IMR-90 (cell line): ENCODE measurements around the gene SLC25A51. TPM values are rescaled to one million over a fixed set of nuclear protein-coding genes. Genes with fewer than 3 reads are reported as not detected.

Experiments
- ATAC-seq: fragments of 200-7000 bp; cut with Tn5 transposase; 2 replicates; pipeline ENCODE4 v1.9.1; 2020; ENCODE audit warnings: low read depth, mild to moderate bottlenecking, moderate library complexity
- BruUV-seq: library from RNA; stranded (reverse); fragments of 400-500 nt; replicated peaks from 2 replicates; lab custom pipeline; 2021; lab: Mats Ljungman, UMichigan
- CTCF ChIA-PET: fragments of 300-600 bp; formaldehyde crosslinking; extraction: SDS; loops from one replicate; lab custom pipeline; 2021; ENCODE audit warnings: antibody characterized with exemption; lab: Yijun Ruan, JAX
- POLR2A ChIA-PET: fragments of 300-600 bp; sonication (Branson Sonifier 250); formaldehyde crosslinking; loops from one replicate; lab custom pipeline; 2022; ENCODE audit warnings: antibody characterized with exemption; ENCODE audit not compliant: unreplicated experiment; lab: Charles Lee
- DNase-seq: peaks from one replicate; pipeline ENCODE4 v3.0.0; 2013
- H2AFZ ChIP-seq: replicated peaks from 2 replicates; pipeline ENCODE3; 2013; ENCODE audit warnings: low read length, mild to moderate bottlenecking; ENCODE audit not compliant: poor library complexity
- H2AK5ac ChIP-seq: 2 replicates; pipeline ENCODE4 v1.6.1; 2013; ENCODE audit warnings: low read depth, low read length, inconsistent platforms
- H2AK9ac ChIP-seq: replicated peaks from 2 replicates; pipeline ENCODE3; 2013; ENCODE audit warnings: mild to moderate bottlenecking, low read depth, low read length, moderate library complexity; ENCODE audit not compliant: poor library complexity
- H2BK120ac ChIP-seq: 2 replicates; pipeline ENCODE4 v1.6.1; 2013; ENCODE audit warnings: low read depth, low read length, inconsistent platforms
- H2BK15ac ChIP-seq: 3 replicates; pipeline ENCODE4 v1.6.1; 2013; ENCODE audit warnings: low read depth, low read length, inconsistent platforms
- H2BK20ac ChIP-seq: 2 replicates; pipeline ENCODE4 v1.6.1; 2013; ENCODE audit warnings: low read depth, mild to moderate bottlenecking, inconsistent platforms, low read length, moderate library complexity
- H2BK5ac ChIP-seq: 2 replicates; pipeline ENCODE4 v1.6.1; 2013; ENCODE audit warnings: mild to moderate bottlenecking, low read depth, low read length, inconsistent platforms; ENCODE audit not compliant: poor library complexity, severe bottlenecking
- H3K14ac ChIP-seq: replicated peaks from 2 replicates; pipeline ENCODE4 v1.6.1; 2013; ENCODE audit warnings: low read depth, low read length, inconsistent platforms
- H3K18ac ChIP-seq: 2 replicates; pipeline ENCODE4 v1.6.1; 2013; ENCODE audit warnings: low read depth, low read length, control low read depth
- H3K23ac ChIP-seq: 2 replicates; pipeline ENCODE4 v1.6.1; 2013; ENCODE audit warnings: low read depth, low read length, inconsistent platforms
- H3K27ac ChIP-seq: 2 replicates; pipeline ENCODE4 v1.5.1; 2013; ENCODE audit warnings: mild to moderate bottlenecking, control low read depth, low read length; ENCODE audit not compliant: insufficient read depth
- H3K27me3 ChIP-seq: 2 replicates; pipeline ENCODE4 v1.6.1; 2013; ENCODE audit warnings: low read length; ENCODE audit not compliant: control insufficient read depth, insufficient read depth
- H3K36me3 ChIP-seq: 2 replicates; pipeline ENCODE4 v1.6.1; 2013; ENCODE audit warnings: low read length, mixed read lengths; ENCODE audit not compliant: control insufficient read depth, insufficient read depth
- H3K4ac ChIP-seq: 2 replicates; pipeline ENCODE4 v1.6.1; 2013; ENCODE audit warnings: low read depth, low read length, inconsistent platforms
- H3K4me1 ChIP-seq: 2 replicates; pipeline ENCODE4 v1.6.1; 2013; ENCODE audit warnings: low read length, mixed read lengths; ENCODE audit not compliant: control insufficient read depth, insufficient read depth
- H3K4me2 ChIP-seq: 2 replicates; pipeline ENCODE4 v1.6.1; 2013; ENCODE audit warnings: low read depth, mild to moderate bottlenecking, control low read depth, low read length, moderate library complexity
- H3K4me3 ChIP-seq: 2 replicates; pipeline ENCODE4 v1.5.1; 2013; ENCODE audit warnings: low read depth, mild to moderate bottlenecking, control low read depth, low read length, moderate library complexity; ENCODE audit not compliant: insufficient read depth
- H3K56ac ChIP-seq: 2 replicates; pipeline ENCODE4 v1.6.1; 2013; ENCODE audit warnings: low read length, inconsistent platforms; ENCODE audit not compliant: insufficient read depth; ENCODE audit errors: extremely low read depth
- H3K79me1 ChIP-seq, 2 experiments: 2 replicates each; pipeline ENCODE4 v1.6.1; 2013; ENCODE audit warnings: low read length in 2 of 2, inconsistent platforms in 1 of 2, low read depth in 1 of 2
- H3K9ac ChIP-seq: 2 replicates; pipeline ENCODE4 v1.6.1; 2013; ENCODE audit warnings: low read depth, low read length, control low read depth
- H3K9me1 ChIP-seq: 2 replicates; pipeline ENCODE4 v1.6.1; 2013; ENCODE audit warnings: low read length, inconsistent platforms; ENCODE audit not compliant: insufficient read depth
- H3K9me3 ChIP-seq: 2 replicates; pipeline ENCODE4 v1.6.1; 2013; ENCODE audit warnings: low read length; ENCODE audit not compliant: control insufficient read depth, insufficient read depth
- H4K20me1 ChIP-seq: 2 replicates; pipeline ENCODE4 v1.6.1; 2013; ENCODE audit warnings: low read length, inconsistent platforms; ENCODE audit not compliant: insufficient read depth
- H4K5ac ChIP-seq: 2 replicates; pipeline ENCODE4 v1.6.1; 2013; ENCODE audit warnings: mild to moderate bottlenecking, low read depth, low read length, control low read depth
- H4K8ac ChIP-seq, 2 experiments: 2 replicates each; pipeline ENCODE4 v1.6.1; 2013; ENCODE audit warnings: low read depth in 2 of 2, low read length in 2 of 2, control low read depth in 1 of 2, inconsistent platforms in 1 of 2
- H4K91ac ChIP-seq: 2 replicates; pipeline ENCODE4 v1.6.1; 2013; ENCODE audit warnings: low read depth, low read length, inconsistent platforms; ENCODE audit not compliant: insufficient read depth
- BHLHE40 ChIP-seq: fragments of 150-350 bp; IDR thresholded peaks from 2 replicates; pipeline ENCODE4 v1.6.1; 2016; ENCODE audit warnings: mild to moderate bottlenecking, low read depth, low read length
- CEBPB ChIP-seq: IDR thresholded peaks from 2 replicates; pipeline ENCODE4 v1.6.1; 2012; ENCODE audit warnings: low read depth, low read length, improper control_type of control experiment
- CTCF ChIP-seq: conservative IDR thresholded peaks from 2 replicates; pipeline ENCODE4 v1.5.1; 2012; ENCODE audit warnings: mild to moderate bottlenecking, low read depth, low read length, improper control_type of control experiment
- FOS ChIP-seq: fragments of 150-350 bp; IDR thresholded peaks from 2 replicates; pipeline ENCODE4 v1.6.1; 2016; ENCODE audit warnings: low read depth, low read length
- MAFK ChIP-seq: IDR thresholded peaks from 2 replicates; pipeline ENCODE4 v1.6.1; 2012; ENCODE audit warnings: low read depth, low read length, improper control_type of control experiment
- MAZ ChIP-seq: IDR thresholded peaks from 2 replicates; pipeline ENCODE4 v1.6.1; 2012; ENCODE audit warnings: low read depth, mild to moderate bottlenecking, low read length, improper control_type of control experiment, moderate library complexity, borderline replicate concordance
- POLR2A ChIP-seq: IDR thresholded peaks from 2 replicates; pipeline ENCODE4 v1.6.1; 2012; ENCODE audit warnings: mild to moderate bottlenecking, low read depth, low read length
- RAD21 ChIP-seq: IDR thresholded peaks from 2 replicates; pipeline ENCODE4 v1.6.1; 2012; ENCODE audit warnings: low read length, improper control_type of control experiment
- RFX5 ChIP-seq: IDR thresholded peaks from 2 replicates; pipeline ENCODE4 v1.8.0; 2012; ENCODE audit warnings: low read depth, mild to moderate bottlenecking, low read length, moderate library complexity
- USF2 ChIP-seq: fragments of 150-350 bp; IDR thresholded peaks from 2 replicates; pipeline ENCODE4 v1.6.1; 2017; ENCODE audit warnings: mild to moderate bottlenecking, antibody characterized with exemption, low read length, low read depth
- WGBS, 2 experiments: methylation state at CpG; one replicate each; pipeline versions ENCODE4 v1.1.5 to v1.1.7; 2013; ENCODE audit warnings: missing lambda C conversion rate in 2 of 2; ENCODE audit not compliant: insufficient read length in 1 of 2; ENCODE audit errors: extremely low coverage in 2 of 2; 5-methylcytosine and 5-hydroxymethylcytosine counted together
- dilution Hi-C: fragments of 300-500 bp; cut with HindIII; formaldehyde crosslinking; loops from one replicate; pipeline ENCODE4 v1.14.3; 2018; ENCODE audit warnings: low sequenced_read_pairs; ENCODE audit not compliant: unreplicated experiment
- in situ Hi-C: fragments of 300-500 bp; cut with MboI; formaldehyde crosslinking; loops from 3 replicates; pipeline ENCODE4 v1.14.3; 2019; ENCODE audit warnings: low sequenced_read_pairs, inconsistent platforms, mixed read lengths
- intact Hi-C: fragments of 100-400 bp; cut with micrococcal nuclease; formaldehyde crosslinking; loops from 2 replicates; pipeline ENCODE4 v1.10.0; 2022
- polyA plus RNA-seq, 3 experiments: library from polyadenylated mRNA; depleted of rRNA; stranded (reverse); fragments of >200 nt; gene quantifications; 2 replicates each; pipeline ENCODE4 v1.2.3, GENCODE V29; 2012; ENCODE audit warnings: low replicate concordance in 1 of 3
- total RNA-seq: library from RNA; depleted of rRNA; stranded (reverse); fragments of >200 nt; gene quantifications from 2 replicates; pipeline ENCODE4 v1.2.3, GENCODE V29; 2012

The SLC25A51 gene
- total and polyA plus RNA-seq, 2 of the 4 experiments (the other 2 are of a cell fraction): 14.1 to 81.6 TPM

GRCh38 chr9:37943345-37944265, 39.7 kb upstream of the SLC25A51 start:
- Histone ChIP-seq H2BK15ac (peak overlapping the region; percentile 57; the same call in 2 of the 3 replicates), H3K9me1 (peaks cover 71% of the 10 kb centered on the region), H3K23ac (peak overlapping the region; percentile 71), H4K8ac (peak overlapping the region; percentile 65 to 70), H4K20me1 (peaks cover 17% of the 10 kb centered on the region; the same call in 1 of the 2 replicates), H2AK5ac (peak overlapping the region; percentile 99), H3K56ac (peak overlapping the region; percentile 51; the same call in 1 of the 2 replicates), H3K14ac (peak overlapping the region; percentile 87), H2AFZ (peak overlapping the region; percentile 35), H3K36me3 (peaks cover 51% of the 10 kb centered on the region), H2BK5ac (peak overlapping the region; percentile 80), H4K5ac (peak overlapping the region; percentile 58), H2BK20ac (peak overlapping the region; percentile 89), H3K4me1 (peaks cover 48% of the 10 kb centered on the region), H3K4me3 (no peak overlapping the region), H3K4me2 (peak overlapping the region; percentile 13; the same call in 1 of the 2 replicates), H3K9ac (peak overlapping the region; percentile 36), H3K27ac (peak overlapping the region; percentile 81), H3K9me3 (no peaks in the 10 kb centered on the region), H2BK120ac (peak overlapping the region; percentile 79), H3K27me3 (no peaks in the 10 kb centered on the region), H3K4ac (peak overlapping the region; percentile 85), H3K79me1 (peaks cover 85 to 98% of the 10 kb centered on the region in 2 experiments), H4K91ac (peak overlapping the region; percentile 96), H3K18ac (peak overlapping the region; percentile 63), H2AK9ac (peak overlapping the region; percentile 89)
- POLR2A ChIA-PET: no interaction called here
- TF ChIP-seq MAFK: no peak
- peak; percentile 37; the same call in 1 of the 2 replicates for TF ChIP-seq FOS
- TF ChIP-seq RFX5: no peak
- peak; percentile 13; the same call in 1 of the 2 replicates for TF ChIP-seq RAD21
- TF ChIP-seq CEBPB: no peak
- no peak for TF ChIP-seq USF2
- TF ChIP-seq CTCF: no peak
- no peak for TF ChIP-seq BHLHE40
- TF ChIP-seq POLR2A: 0 out of 2 replicates have a peak, but pooled peaks have one; percentile 16
- TF ChIP-seq MAZ: peak; percentile 89
- dilution Hi-C loops: loop anchor here (25.0 kb wide), 1 partner anchor 119 kb away; the partner anchor contains the start of gene SHB
- intact Hi-C loops: no loop called here
- BruUV-seq: no TSS peak
- DNase-seq (peak; percentile 94), ATAC-seq (peak; percentile 78)
- in situ Hi-C loops: no loop called here
- CTCF ChIA-PET: interaction anchor here (0.5 kb wide), 1 partner anchor 433 kb away, joined by 6 read pairs; no protein-coding TSS in a partner anchor
- 47% methylated on average over 7 of the region's 12 CpGs; no CpG with 5 or more reads in 1 of the 2 experiments for WGBS, 2 experiments
